ENCODE results near the gene NEK6.
A peak's percentile ranks its signal among the peaks of the same experiment; 100 is the strongest.

The NEK6 gene

GRCh38 chr9:124220946-124221451 is 36.8 kb upstream of the NEK6 start:
- TF ChIP-seq MAX (IDR thresholded peaks at IDR 0.05; ENCODE audit: low read depth, low read length) (no peak), POLR2A (IDR thresholded peaks at IDR 0.05; ENCODE audit: extremely low read depth, insufficient read length) (no peak), MYC (IDR thresholded peaks at IDR 0.05; ENCODE audit: low read depth, low read length) (no peak), CTCF (IDR thresholded peaks at IDR 0.05; ENCODE audit: low read depth, low read length) (no peak)
- H3K4me3 ChIP-seq (ENCODE audit: low read depth, low read length) = no peak overlapping the region
- peak; percentile 48 for DNase-seq (ENCODE audit: low read depth)

GRCh38 chr9:124221676-124222075 is 36.1 kb upstream of the NEK6 start:
- no peak for TF ChIP-seq MAX (IDR thresholded peaks at IDR 0.05; ENCODE audit: low read depth, low read length)
- TF ChIP-seq MYC (IDR thresholded peaks at IDR 0.05; ENCODE audit: low read depth, low read length) = no peak
- TF ChIP-seq CTCF (IDR thresholded peaks at IDR 0.05; ENCODE audit: low read depth, low read length) = no peak
- TF ChIP-seq POLR2A (IDR thresholded peaks at IDR 0.05; ENCODE audit: extremely low read depth, insufficient read length) = no peak
- H3K4me3 ChIP-seq (ENCODE audit: low read depth, low read length) = no peak overlapping the region
- DNase-seq (ENCODE audit: low read depth) = peak; percentile 78

GRCh38 chr9:124222109-124222508 is 35.6 kb upstream of the NEK6 start:
- DNase-seq (ENCODE audit: low read depth) = no peak
- no peak for TF ChIP-seq MAX (IDR thresholded peaks at IDR 0.05; ENCODE audit: low read depth, low read length)
- TF ChIP-seq CTCF (IDR thresholded peaks at IDR 0.05; ENCODE audit: low read depth, low read length) = no peak
- TF ChIP-seq POLR2A (IDR thresholded peaks at IDR 0.05; ENCODE audit: extremely low read depth, insufficient read length) = no peak
- TF ChIP-seq MYC (IDR thresholded peaks at IDR 0.05; ENCODE audit: low read depth, low read length) = no peak
- H3K4me3 ChIP-seq (ENCODE audit: low read depth, low read length) = no peak overlapping the region

- no peak overlapping the region for H3K4me3 ChIP-seq (ENCODE audit: low read depth, low read length)
- DNase-seq (ENCODE audit: low read depth) = peak; percentile 93
- TF ChIP-seq MYC (IDR thresholded peaks at IDR 0.05; ENCODE audit: low read depth, low read length) (no peak), POLR2A (IDR thresholded peaks at IDR 0.05; ENCODE audit: extremely low read depth, insufficient read length) (no peak), CTCF (IDR thresholded peaks at IDR 0.05; ENCODE audit: low read depth, low read length) (no peak), MAX (IDR thresholded peaks at IDR 0.05; ENCODE audit: low read depth, low read length) (peak; percentile 65)
Measured at GRCh38 chr9:124222918-124223720, 34.6 kb upstream of the NEK6 start.

GRCh38 chr9:124225945-124226344 is 31.8 kb upstream of the NEK6 start:
- H3K4me3 ChIP-seq (ENCODE audit: low read depth, low read length) = no peak overlapping the region
- DNase-seq (ENCODE audit: low read depth) = no peak
- TF ChIP-seq POLR2A (IDR thresholded peaks at IDR 0.05; ENCODE audit: extremely low read depth, insufficient read length) = no peak
- TF ChIP-seq CTCF (IDR thresholded peaks at IDR 0.05; ENCODE audit: low read depth, low read length) = no peak
- TF ChIP-seq MAX (IDR thresholded peaks at IDR 0.05; ENCODE audit: low read depth, low read length) = no peak
- TF ChIP-seq MYC (IDR thresholded peaks at IDR 0.05; ENCODE audit: low read depth, low read length) = no peak

Data from NB4 (cell line).